GM12878 (cell line): ENCODE measurements around the gene CDC37. TPM values are rescaled to one million over a fixed set of nuclear protein-coding genes. Genes with fewer than 3 reads are reported as not detected.
A peak's percentile ranks its signal among the peaks of the same experiment; 100 is the strongest.

Experiments
- BRCA1 ChIP-seq: IDR thresholded peaks from 2 replicates; pipeline ENCODE4 v1.6.1; 2011; ENCODE audit warnings: low read depth, low read length, improper control_type of control experiment
- CBX3 ChIP-seq: fragments of 200-600 bp; sonication (generic); IDR thresholded peaks from 2 replicates; pipeline ENCODE4 v1.6.1; 2016; ENCODE audit warnings: low read depth, borderline replicate concordance
- CHD1 ChIP-seq: IDR thresholded peaks from 2 replicates; pipeline ENCODE4 v1.6.1; 2012; ENCODE audit warnings: low read depth, low read length, improper control_type of control experiment
- CHD2 ChIP-seq: IDR thresholded peaks from 2 replicates; pipeline ENCODE4 v1.6.1; 2011; ENCODE audit warnings: low read depth, low read length, improper control_type of control experiment, borderline replicate concordance
- CREB1 ChIP-seq: IDR thresholded peaks from 2 replicates; pipeline ENCODE4 v1.6.1; 2012; ENCODE audit warnings: low read depth, mild to moderate bottlenecking, inconsistent platforms
- FOS ChIP-seq: IDR thresholded peaks from 3 replicates; pipeline ENCODE4 v1.6.1; 2011; ENCODE audit warnings: borderline replicate concordance; ENCODE audit not compliant: insufficient read length; ENCODE audit errors: extremely low read depth
- MYC ChIP-seq: IDR thresholded peaks from 2 replicates; pipeline ENCODE4 v1.6.1; 2011; ENCODE audit warnings: mild to moderate bottlenecking, low read length, moderate library complexity, inconsistent platforms; ENCODE audit not compliant: insufficient read depth, insufficient replicate concordance, insufficient read length, severe bottlenecking
- NRF1 ChIP-seq: conservative IDR thresholded peaks from 2 replicates; pipeline ENCODE4 v1.6.1; 2011; ENCODE audit warnings: mild to moderate bottlenecking, low read depth, low read length, improper control_type of control experiment
- PAX5 ChIP-seq: IDR thresholded peaks from 2 replicates; pipeline ENCODE4 v1.6.1; 2011; ENCODE audit warnings: low read depth, low read length, borderline replicate concordance
- PKNOX1 ChIP-seq: fragments of 450-650 bp; IDR thresholded peaks from 2 replicates; pipeline ENCODE4 v1.6.1; 2016; ENCODE audit warnings: mild to moderate bottlenecking
- RAD21 ChIP-seq: IDR thresholded peaks from 2 replicates; pipeline ENCODE4 v1.6.1; 2011; ENCODE audit warnings: mild to moderate bottlenecking, low read depth, low read length, moderate library complexity; ENCODE audit not compliant: insufficient read depth
- RB1 ChIP-seq: fragments of 450-650 bp; formaldehyde crosslinking; IDR thresholded peaks from 2 replicates; pipeline ENCODE4 v1.6.1; 2017; ENCODE audit warnings: mild to moderate bottlenecking, borderline replicate concordance
- SUPT20H ChIP-seq: IDR thresholded peaks from 2 replicates; pipeline ENCODE4 v1.6.1; 2011; ENCODE audit warnings: low read depth, mild to moderate bottlenecking, low read length, moderate library complexity, borderline replicate concordance; ENCODE audit not compliant: control insufficient read depth
- USF1 ChIP-seq: IDR thresholded peaks from 2 replicates; pipeline ENCODE4 v1.6.1; 2011; ENCODE audit warnings: borderline replicate concordance, low read depth, mild to moderate bottlenecking, moderate library complexity, mixed read lengths, low read length; ENCODE audit not compliant: insufficient read depth; ENCODE audit errors: extremely low read length
- ZBED1 ChIP-seq: IDR thresholded peaks from 2 replicates; pipeline ENCODE4 v1.6.1; 2016; ENCODE audit warnings: borderline replicate concordance
- ZNF592 ChIP-seq: fragments of 450-650 bp; IDR thresholded peaks from 2 replicates; pipeline ENCODE4 v1.6.1; 2017; ENCODE audit warnings: mild to moderate bottlenecking, moderate library complexity
- polyA plus RNA-seq, 11 experiments: library from polyadenylated mRNA; depleted of rRNA in 4 of 11; unstranded in 6 of 11; stranded (reverse) in 5 of 11; fragments of >200 nt; fragmentation: Nextera tagmentation in 4 of 11; fragmentation: Illumina TruSeq in 1 of 11; extraction: Ambion mirVana in 4 of 11; extraction: Trizol in 1 of 11; gene quantifications; 1 replicate in 1 of 11; 2 replicates in 10 of 11; pipeline versions ENCODE4 v1.2.1 to v1.2.3, GENCODE V29; 2011 to 2016; ENCODE audit warnings: inconsistent platforms in 2 of 11, missing spikeins in 2 of 11, low read depth in 1 of 11
- total RNA-seq, 4 experiments: library from RNA; depleted of rRNA in 3 of 4; stranded (reverse); fragments of >200 nt in 3 of 4; fragmentation: Illumina TruSeq in 1 of 4; extraction: Trizol in 1 of 4; gene quantifications; 2 replicates each; pipeline versions ENCODE4 v1.2.1 to v1.2.3, GENCODE V29; 2013 to 2021
- TF ChIP-seq, protein P1 (sequence below): fragments of 450-650 bp; IDR thresholded peaks from 2 replicates; pipeline ENCODE4 v1.6.1; 2016; ENCODE audit warnings: mild to moderate bottlenecking
- TF ChIP-seq, protein P2 (sequence below): IDR thresholded peaks from 2 replicates; pipeline ENCODE4 v1.6.1; 2011; ENCODE audit warnings: mild to moderate bottlenecking, low read depth, low read length, moderate library complexity; ENCODE audit not compliant: insufficient replicate concordance

CDC37 gene
- total and polyA plus RNA-seq, 10 of the 15 experiments (the other 5 are each of a cell fraction or from before 2014, with no cell fraction given) = 4.7 to 265 (median 176) TPM

GRCh38 chr19:10431254-10431942, 28.1 kb upstream of the CDC37 start (continued):
- TF ChIP-seq CREB1 = 0 out of 2 replicates have a peak, but pooled peaks have one; percentile 44
- TF ChIP-seq MYC = no peak
- no peak for TF ChIP-seq ZBED1
- TF ChIP-seq USF1 = peak; percentile 4
- no peak for TF ChIP-seq RB1
- no peak for TF ChIP-seq RAD21
- TF ChIP-seq CHD2 = no peak
- TF ChIP-seq CBX3 = no peak
- TF ChIP-seq PKNOX1 = peak; percentile 93
- TF ChIP-seq, protein P1, sequence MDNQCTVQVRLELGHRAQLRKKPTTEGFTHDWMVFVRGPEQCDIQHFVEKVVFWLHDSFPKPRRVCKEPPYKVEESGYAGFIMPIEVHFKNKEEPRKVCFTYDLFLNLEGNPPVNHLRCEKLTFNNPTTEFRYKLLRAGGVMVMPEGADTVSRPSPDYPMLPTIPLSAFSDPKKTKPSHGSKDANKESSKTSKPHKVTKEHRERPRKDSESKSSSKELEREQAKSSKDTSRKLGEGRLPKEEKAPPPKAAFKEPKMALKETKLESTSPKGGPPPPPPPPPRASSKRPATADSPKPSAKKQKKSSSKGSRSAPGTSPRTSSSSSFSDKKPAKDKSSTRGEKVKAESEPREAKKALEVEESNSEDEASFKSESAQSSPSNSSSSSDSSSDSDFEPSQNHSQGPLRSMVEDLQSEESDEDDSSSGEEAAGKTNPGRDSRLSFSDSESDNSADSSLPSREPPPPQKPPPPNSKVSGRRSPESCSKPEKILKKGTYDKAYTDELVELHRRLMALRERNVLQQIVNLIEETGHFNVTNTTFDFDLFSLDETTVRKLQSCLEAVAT = peak; percentile 61
- TF ChIP-seq SUPT20H = no peak
- TF ChIP-seq PAX5 = no peak
- no peak for TF ChIP-seq ZNF592
- TF ChIP-seq CHD1 = no peak
- TF ChIP-seq BRCA1 = no peak
- no peak for TF ChIP-seq FOS
- TF ChIP-seq, protein P2, sequence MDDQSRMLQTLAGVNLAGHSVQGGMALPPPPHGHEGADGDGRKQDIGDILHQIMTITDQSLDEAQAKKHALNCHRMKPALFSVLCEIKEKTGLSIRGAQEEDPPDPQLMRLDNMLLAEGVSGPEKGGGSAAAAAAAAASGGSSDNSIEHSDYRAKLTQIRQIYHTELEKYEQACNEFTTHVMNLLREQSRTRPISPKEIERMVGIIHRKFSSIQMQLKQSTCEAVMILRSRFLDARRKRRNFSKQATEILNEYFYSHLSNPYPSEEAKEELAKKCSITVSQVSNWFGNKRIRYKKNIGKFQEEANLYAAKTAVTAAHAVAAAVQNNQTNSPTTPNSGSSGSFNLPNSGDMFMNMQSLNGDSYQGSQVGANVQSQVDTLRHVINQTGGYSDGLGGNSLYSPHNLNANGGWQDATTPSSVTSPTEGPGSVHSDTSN = peak; percentile 68
- no peak for TF ChIP-seq NRF1
